ENCODE measurements around the gene SLC35G3.
"Not testable (repeated sequence)": the region's sequence is repeated elsewhere in the genome, so short reads cannot be mapped to it uniquely, and the experiment has no call there.

SLC35G3 gene

DNA sequence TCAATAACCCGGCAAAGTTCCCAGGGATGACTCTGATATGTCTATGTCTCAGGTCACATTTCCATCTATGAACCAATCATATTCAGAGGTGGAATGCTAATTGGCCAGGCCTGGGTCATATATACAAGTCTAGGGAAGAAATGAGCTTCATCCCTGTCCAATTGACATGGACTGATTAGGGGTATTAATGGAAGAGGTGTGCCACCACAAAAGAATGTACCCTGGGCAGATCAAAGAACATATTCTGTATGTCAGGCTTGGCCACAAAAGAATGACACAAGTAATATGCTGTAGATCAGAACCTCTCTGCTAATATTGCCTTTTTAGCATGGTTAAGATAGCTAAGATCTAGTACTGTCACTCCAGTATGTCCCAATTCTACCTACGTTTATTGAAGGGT lies 6.7 kb downstream of the SLC35G3 start:
- DNase-seq = no peak
- no peak for TF ChIP-seq POLR2A (IDR thresholded peaks at IDR 0.05; ENCODE audit: low read length)
- TF ChIP-seq GATA1 (IDR thresholded peaks at IDR 0.05; ENCODE audit: low read depth, low read length) = no peak

DNA sequence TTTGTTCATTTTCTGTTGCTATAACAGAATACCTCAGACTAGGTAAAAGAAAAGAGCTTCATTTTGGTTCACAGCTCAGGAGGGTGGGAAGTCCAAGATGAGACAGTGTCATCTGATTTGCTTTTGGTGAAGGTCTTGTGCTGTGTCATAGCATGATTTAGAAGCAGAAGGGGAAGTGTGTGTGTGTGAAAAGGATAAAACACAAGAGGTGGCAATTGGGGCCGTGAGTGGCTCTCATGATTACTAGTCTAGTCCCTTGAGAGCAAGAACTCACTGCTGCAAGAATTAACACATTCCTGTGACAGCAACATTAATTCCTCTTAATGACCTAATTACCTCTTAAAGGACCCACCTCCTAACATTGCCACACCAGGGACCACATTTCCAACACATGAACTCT lies 8.3 kb downstream of the SLC35G3 start:
- TF ChIP-seq POLR2A (IDR thresholded peaks at IDR 0.05; ENCODE audit: low read length) = no peak
- no peak for TF ChIP-seq GATA1 (IDR thresholded peaks at IDR 0.05; ENCODE audit: low read depth, low read length)
- DNase-seq = no peak

DNA sequence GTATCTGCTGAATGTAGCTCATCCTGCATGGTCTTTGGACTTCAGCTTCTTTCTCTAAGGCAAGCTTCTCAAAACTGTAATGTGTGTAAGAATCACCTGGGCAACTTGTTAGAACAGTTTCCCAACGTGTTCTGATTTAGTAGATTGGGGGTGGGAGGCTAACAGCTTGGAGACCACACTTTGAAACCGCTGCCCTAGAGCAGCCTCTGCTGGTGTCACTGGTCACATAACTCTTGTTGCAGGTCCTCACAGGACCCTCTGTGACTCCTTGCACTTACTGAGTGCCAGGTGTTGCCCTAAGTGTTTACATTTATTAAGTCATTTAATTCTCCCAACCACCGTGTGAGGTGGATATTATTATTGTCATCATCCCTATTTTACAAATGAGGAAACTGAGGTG lies 9.9 kb downstream of the SLC35G3 start:
- DNase-seq = no peak
- TF ChIP-seq GATA1 (IDR thresholded peaks at IDR 0.05; ENCODE audit: low read depth, low read length) (no peak), POLR2A (IDR thresholded peaks at IDR 0.05; ENCODE audit: low read length) (no peak)

DNA sequence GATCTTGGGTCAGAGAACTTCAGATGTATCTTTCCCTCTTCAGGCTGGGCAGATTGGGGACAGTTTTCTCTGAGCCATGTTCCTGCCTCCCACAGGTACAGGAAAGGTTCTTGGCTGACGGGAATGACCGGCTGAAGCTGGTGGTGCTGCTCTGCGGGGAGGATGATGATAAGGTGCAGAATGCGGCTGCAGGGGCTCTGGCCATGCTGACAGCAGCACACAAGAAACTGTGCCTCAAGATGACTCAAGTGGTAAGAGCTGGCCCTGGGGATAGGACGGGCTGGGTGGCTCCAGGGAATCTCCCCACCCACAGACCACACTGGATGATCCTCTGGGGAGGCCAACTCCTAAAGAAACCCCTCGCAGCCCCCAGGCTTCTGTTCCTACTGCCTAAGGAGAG lies 10.9 kb downstream of the SLC35G3 start:
- no peak for DNase-seq
- TF ChIP-seq POLR2A (IDR thresholded peaks at IDR 0.05; ENCODE audit: low read length) (no peak), GATA1 (IDR thresholded peaks at IDR 0.05; ENCODE audit: low read depth, low read length) (no peak)

DNA sequence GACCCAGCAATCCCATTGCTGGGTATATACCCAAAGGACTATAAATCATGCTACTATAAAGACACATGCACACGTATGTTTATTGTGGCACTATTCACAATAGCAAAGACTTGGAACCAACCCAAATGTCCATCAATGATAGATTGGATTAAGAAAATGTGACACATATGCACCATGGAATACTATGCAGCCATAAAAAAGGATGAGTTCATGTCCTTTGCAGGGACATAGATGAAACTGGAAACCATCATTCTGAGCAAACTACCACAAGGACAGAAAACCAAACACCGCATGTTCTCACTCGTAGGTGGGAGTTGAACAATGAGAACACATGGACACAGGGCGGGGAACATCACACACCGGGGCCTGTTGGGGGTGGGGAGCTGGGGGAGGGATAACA lies 14.8 kb downstream of the SLC35G3 start:
- not testable (repeated sequence) for DNase-seq

DNA sequence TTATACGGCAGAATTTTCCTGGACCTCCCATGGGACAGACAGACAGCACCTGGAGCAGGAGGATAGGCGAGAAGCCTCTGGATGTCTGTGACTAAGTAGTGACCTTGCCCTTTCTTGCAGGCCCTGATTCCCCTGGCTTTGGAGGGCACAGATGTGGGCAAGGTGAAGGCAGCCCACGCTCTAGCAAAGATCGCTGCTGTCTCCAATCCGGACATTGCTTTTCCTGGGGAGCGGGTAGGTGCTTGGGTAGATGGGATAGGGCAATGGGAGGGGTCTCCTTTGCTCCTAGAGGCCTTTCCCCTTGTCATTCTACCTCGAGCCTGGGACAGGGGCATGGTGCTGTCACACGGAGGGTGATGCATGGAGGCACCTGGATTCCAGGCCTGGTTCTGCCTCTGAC lies 17.3 kb downstream of the SLC35G3 start:
- TF ChIP-seq GATA1 (IDR thresholded peaks at IDR 0.05; ENCODE audit: low read depth, low read length) (no peak), POLR2A (IDR thresholded peaks at IDR 0.05; ENCODE audit: low read length) (no peak)
- no peak for DNase-seq

DNA sequence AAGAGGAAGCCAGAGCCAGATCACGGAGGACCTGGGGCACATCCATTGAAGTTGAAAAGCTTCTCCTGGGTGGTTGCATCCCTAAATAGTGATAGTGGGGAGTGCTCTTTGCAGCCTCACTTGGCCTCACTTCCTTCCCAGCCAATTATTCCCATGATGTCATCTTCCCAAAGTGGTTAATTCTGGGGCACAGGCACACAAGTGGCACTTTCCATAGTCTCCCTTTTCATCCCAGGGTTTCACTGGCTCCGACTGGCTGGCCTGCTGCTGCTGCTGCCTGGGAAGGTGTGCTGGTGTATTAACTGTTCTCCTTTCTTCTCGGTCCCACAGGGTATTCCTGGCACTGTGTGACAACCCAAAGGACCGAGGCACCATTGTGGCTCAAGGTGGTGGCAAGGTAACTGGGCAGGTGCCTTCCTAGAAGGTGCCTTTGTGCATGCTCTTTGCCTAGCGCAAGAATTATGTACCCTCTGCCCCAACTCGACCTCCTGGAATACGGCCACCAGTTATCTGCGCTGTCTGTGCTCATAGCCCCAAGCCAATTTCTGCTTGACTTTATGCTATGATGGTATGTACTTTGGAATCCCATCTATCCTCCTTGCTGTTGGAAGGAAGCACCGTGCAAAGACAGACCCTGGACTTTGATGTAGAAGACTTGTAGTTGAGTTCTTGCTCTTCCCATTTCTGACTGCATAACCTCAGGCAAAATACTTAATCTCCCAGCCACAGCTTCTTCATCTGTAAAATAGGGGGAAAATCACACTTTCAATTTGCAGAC lies 18.4 kb downstream of the SLC35G3 start:
- TF ChIP-seq GATA1 (IDR thresholded peaks at IDR 0.05; ENCODE audit: low read depth, low read length) = no peak
- TF ChIP-seq POLR2A (IDR thresholded peaks at IDR 0.05; ENCODE audit: low read length) = no peak
- DNase-seq = no peak

DNA sequence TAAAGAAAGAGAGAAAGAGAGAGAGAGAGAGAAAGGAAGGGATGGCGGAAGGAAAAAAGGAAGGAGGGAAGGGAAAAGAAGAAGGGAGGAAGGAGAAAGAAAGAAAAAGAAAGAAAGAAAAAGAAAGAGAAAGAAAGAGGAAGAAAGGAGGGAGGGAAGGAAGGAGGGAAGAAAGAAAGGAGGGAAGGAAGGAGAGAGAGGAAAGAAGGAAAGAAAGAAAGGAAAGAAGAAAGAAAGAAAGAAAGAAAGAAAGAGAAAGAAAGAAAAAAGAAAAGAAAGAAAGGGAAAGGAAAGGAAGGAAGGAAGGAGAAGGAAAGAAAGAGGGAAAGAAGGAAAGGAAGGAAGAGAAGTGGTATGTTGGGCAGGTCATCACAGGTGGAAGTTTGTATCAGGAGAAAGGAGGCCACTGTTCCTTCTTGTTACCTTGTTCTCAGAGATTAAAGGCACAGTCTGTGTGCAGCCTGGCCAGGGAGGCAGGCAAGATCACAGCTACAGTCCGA lies 19.3 kb downstream of the SLC35G3 start:
- TF ChIP-seq GATA1 (IDR thresholded peaks at IDR 0.05; ENCODE audit: low read depth, low read length) (no peak), POLR2A (IDR thresholded peaks at IDR 0.05; ENCODE audit: low read length) (no peak)

DNA sequence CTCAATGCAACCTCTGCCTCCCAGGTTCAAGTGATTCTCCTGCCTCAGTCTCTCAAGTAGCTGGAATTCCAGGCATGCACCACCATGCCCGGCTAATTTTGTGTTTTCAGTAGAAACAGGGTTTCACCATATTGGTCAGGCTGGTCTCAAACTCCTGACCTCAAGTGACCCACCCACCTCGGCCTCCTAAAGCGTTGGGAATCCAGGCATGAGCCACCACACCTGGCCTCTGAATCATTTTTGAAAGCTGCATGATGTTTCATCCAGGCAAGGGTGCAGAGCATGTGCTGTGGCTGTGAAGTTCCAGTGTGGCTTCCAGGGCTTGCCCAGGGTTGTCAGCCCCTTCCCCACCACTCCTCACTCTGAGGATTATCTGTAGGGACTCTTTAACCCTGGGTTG lies 21.9 kb downstream of the SLC35G3 start:
- DNase-seq = not testable (repeated sequence)

More for the DNA sequence above, 19.3 kb downstream of the SLC35G3 start:
- no peak for DNase-seq

DNA sequence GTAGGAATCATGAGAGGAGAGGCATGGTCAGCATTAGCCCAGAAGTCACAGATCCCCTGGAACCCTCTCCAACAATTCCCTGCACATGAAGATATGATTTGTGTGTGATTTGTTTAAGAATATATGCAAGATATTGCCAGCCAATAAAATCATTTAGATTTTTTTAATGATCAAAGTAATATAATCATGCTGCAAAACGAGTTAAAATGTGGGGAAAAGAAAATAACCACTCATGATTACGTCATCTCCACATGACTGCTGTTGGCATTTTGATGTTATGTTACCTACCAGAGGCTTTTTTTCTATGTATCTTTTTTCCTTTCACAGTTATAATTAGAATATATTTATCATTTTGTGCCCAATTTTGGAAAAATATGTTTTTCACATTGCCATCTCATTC lies 22.4 kb downstream of the SLC35G3 start:
- TF ChIP-seq GATA1 (IDR thresholded peaks at IDR 0.05; ENCODE audit: low read depth, low read length) = no peak
- TF ChIP-seq POLR2A (IDR thresholded peaks at IDR 0.05; ENCODE audit: low read length) = no peak
- DNase-seq = no peak

DNA sequence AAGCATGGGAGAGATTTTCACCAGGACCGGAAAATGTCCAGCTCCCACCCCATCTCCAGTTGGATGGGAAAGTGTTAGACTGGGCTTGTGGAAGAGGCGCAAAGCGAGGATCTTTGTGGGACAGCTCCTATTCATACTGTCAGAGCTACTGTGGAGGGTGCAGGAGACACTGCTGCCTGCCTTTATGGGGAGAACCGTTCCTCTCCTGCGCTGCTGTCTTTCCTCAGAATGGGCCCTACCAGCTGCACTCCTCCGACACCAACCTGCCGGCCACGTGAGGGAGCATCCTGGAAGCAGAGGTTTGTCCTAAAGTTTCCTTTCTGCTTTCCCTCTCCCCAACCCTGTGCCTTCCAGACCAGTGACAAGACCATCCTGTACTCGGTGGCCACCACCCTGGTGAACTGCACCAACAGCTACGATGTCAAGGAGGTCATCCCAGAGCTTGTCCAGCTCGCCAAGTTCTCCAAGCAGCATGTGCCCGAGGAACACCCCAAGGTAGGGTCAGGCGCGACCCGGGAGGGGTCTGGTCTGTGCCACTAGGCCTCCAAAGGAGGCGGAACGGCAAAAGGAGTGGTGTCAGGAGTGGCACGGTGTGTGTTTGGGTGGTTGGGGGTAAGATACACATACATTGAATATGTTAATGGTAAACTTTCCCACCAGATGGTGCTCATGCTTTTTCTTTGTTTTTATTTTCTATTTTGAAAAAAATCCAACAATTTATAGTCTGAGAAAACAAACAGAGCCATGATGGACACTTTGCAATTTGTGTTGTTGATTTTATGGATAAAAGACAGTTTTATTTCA lies 23.0 kb downstream of the SLC35G3 start:
- peak in 1 of 2 experiments; percentile 12 for DNase-seq
- TF ChIP-seq POLR2A (IDR thresholded peaks at IDR 0.05; ENCODE audit: low read length) = no peak
- TF ChIP-seq GATA1 (IDR thresholded peaks at IDR 0.05; ENCODE audit: low read depth, low read length) = no peak

DNA sequence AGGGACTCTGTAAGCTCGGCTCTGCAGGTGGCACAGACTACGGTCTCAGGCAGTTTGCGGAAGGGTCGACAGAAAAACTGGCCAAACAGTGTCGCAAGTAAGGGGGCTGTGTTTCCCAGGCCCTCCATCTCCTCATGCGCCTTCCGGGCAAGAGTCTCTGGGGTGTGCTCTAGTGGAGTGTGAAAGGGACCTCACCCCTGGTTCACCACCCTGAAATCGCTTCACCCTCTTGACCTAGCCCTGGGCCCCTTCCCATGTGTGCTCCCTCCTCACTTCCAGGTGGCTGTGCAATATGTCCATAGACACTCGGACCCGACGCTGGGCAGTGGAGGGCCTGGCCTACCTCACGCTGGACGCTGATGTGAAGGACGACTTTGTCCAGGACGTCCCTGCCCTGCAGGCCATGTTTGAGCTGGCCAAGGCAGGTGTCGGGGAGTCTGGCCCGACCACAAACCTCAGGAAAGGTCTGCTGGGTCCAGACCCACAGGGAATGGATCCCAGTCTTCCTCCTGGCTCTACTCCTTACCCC lies 24.3 kb downstream of the SLC35G3 start:
- TF ChIP-seq GATA1 (IDR thresholded peaks at IDR 0.05; ENCODE audit: low read depth, low read length) (no peak), POLR2A (IDR thresholded peaks at IDR 0.05; ENCODE audit: low read length) (no peak)
- DNase-seq = no peak

DNA sequence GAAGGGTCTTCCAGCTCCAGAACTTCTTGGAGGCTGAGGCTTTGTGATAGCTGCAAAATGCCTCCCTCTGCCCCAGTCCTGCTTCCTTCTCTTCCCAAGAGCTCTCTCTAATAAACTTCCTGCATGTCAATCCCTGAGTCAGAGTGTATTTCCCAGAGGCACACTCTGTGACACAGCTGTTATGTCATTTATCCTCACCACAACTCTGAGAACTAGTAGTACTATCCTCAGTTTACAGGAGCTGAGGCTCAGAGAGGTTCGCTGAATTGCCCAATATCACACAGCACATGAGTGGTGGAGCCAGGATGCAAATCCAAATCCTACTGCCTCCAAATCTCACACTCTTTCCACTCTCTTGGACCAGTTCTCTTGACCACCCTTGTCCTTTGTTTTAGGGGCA lies 26.5 kb downstream of the SLC35G3 start:
- no peak for DNase-seq
- TF ChIP-seq GATA1 (IDR thresholded peaks at IDR 0.05; ENCODE audit: low read depth, low read length) = no peak
- no peak for TF ChIP-seq POLR2A (IDR thresholded peaks at IDR 0.05; ENCODE audit: low read length)

DNA sequence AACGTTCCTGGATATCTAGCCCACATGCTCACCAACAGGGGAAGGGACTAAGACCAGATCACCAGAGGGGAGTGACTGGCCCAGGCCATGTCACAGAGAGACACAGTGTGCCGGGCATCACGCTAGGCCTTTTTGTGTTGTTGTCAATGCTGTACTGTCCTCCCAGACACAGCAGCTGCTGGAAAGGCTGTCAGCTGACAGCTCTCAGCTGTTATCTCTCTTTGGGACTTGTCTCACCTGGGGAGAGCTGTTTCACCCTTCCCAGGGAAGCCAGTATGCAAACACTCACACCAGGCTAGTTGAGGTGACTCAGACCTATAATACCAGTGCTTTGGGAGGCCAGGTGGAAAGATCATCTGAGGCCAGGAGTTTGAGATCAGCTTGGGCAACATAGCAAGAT lies 27.1 kb downstream of the SLC35G3 start:
- TF ChIP-seq GATA1 (IDR thresholded peaks at IDR 0.05; ENCODE audit: low read depth, low read length) (no peak), POLR2A (IDR thresholded peaks at IDR 0.05; ENCODE audit: low read length) (no peak)
- no peak for DNase-seq

DNA sequence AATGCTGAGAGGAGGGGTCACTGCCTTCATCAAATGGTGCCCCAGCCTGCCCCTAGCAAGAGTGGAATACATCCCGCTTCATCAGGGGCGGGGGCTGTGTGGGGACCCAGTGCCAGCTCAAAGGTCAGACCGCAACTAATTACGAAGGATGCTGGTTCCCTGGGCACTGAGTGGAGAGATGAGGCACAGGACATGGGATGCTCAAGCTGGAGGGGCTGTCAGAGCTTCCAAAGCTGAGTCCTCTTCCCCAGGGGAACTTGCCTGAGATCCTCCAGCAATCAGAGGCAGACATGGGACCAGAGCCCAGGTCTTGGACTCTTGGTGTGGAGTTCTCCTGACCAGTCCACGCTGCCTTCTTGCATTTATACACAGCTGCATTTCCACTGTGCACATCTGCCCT lies 27.7 kb downstream of the SLC35G3 start:
- TF ChIP-seq GATA1 (IDR thresholded peaks at IDR 0.05; ENCODE audit: low read depth, low read length) (no peak), POLR2A (IDR thresholded peaks at IDR 0.05; ENCODE audit: low read length) (no peak)
- DNase-seq = no peak
